Measurements from ENCODE around the gene GAA. TPM values are rescaled to one million over a fixed set of nuclear protein-coding genes. Genes with fewer than 3 reads are reported as not detected.

Gene GAA
- total RNA-seq, 2 donors from 2014 or later = 167 to 217 TPM

DNA sequence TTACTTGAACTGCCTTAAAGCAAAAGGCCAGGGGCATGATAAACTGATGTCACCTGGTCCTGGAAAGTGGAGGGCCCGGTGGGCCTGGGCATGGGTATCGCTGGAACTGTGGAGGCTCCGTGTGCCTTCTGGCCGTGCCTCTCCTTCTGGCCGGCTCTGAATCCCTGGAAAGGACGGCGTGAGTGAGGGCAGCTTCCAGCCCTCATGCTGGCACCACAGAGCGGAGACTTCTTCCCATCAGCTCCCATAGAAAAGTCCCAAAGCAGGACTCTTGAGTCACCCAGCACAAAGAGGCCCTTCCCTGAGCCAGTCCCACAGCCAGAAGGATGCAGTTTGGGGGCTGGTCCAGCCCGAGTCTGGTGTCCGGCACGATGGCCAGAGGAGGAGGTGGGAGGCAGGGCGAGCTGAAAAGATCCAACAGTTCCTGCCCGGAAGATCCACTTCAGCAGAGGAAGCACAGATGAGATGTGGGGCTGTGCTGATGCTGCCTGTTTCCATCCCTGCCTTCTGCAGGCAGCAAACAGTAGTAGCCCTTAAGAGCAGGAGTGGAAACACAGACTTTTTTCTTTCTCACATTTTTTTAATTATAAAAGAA, 7.8 kb downstream of the GAA start:
- H3K4me1 ChIP-seq (replicated peaks) = peaks cover 2% of the 10 kb centered on the region
- no peak for DNase-seq (ENCODE audit: low spot score)
- H3K27ac ChIP-seq = no peak overlapping the region
- no peak overlapping the region for H3K4me3 ChIP-seq
- intact Hi-C loops (cut with DNase I) = no loop called here
- TF ChIP-seq POLR2AphosphoS5 (IDR thresholded peaks at IDR 0.05) (no peak), POLR2A (IDR thresholded peaks at IDR 0.05) (no peak)
- TF ChIP-seq, protein P1, sequence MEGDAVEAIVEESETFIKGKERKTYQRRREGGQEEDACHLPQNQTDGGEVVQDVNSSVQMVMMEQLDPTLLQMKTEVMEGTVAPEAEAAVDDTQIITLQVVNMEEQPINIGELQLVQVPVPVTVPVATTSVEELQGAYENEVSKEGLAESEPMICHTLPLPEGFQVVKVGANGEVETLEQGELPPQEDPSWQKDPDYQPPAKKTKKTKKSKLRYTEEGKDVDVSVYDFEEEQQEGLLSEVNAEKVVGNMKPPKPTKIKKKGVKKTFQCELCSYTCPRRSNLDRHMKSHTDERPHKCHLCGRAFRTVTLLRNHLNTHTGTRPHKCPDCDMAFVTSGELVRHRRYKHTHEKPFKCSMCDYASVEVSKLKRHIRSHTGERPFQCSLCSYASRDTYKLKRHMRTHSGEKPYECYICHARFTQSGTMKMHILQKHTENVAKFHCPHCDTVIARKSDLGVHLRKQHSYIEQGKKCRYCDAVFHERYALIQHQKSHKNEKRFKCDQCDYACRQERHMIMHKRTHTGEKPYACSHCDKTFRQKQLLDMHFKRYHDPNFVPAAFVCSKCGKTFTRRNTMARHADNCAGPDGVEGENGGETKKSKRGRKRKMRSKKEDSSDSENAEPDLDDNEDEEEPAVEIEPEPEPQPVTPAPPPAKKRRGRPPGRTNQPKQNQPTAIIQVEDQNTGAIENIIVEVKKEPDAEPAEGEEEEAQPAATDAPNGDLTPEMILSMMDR (IDR thresholded peaks at IDR 0.05) = no peak
- H3K27me3 ChIP-seq (replicated peaks; ENCODE audit: insufficient read depth) = no peaks in the 10 kb centered on the region
- no peaks in the 10 kb centered on the region for H3K36me3 ChIP-seq
- WGBS = 75% methylated on average over 12 of the region's 13 CpGs
- no peaks in the 10 kb centered on the region for H3K9me3 ChIP-seq

DNA sequence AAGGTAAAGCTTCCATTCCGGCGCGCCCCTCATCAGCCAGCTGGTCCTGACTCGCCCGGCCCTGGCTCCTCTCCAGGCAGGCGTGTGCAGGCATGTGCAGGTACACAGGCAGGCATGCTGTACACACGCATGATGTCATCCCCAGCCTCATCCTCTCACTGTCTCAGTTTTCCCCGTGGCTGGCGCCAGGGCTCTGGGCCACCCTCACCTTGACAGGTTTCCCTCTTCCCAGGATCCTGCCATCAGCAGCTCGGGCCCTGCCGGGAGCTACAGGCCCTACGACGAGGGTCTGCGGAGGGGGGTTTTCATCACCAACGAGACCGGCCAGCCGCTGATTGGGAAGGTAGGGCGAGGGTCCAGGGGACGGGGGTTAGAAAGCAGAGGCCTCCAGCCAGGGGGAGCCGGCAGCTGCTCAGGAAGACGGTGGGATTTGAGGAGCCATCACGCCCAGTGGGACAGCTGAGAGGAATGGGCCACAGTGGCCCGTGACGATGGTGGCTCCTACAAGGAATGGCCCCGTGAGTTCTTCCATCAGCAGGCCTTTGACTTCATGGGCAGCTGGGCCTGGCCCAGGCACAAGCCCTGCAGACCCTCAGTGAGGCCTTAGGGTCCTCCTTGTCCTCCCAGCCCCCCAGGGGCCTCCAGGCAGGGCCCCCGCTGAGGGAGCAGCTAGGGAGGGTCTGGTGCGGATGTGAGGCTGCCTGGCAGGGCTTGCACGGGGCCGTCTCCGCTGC, 8.5 kb downstream of the GAA start:
- Histone ChIP-seq H3K27ac (no peak overlapping the region), H3K27me3 (replicated peaks; ENCODE audit: insufficient read depth) (no peaks in the 10 kb centered on the region), H3K4me1 (replicated peaks) (no peaks in the 10 kb centered on the region), H3K9me3 (no peaks in the 10 kb centered on the region), H3K36me3 (no peaks in the 10 kb centered on the region), H3K4me3 (no peak overlapping the region)
- no peak for TF ChIP-seq POLR2AphosphoS5 (IDR thresholded peaks at IDR 0.05)
- no peak for TF ChIP-seq POLR2A (IDR thresholded peaks at IDR 0.05)
- TF ChIP-seq, protein P1 (IDR thresholded peaks at IDR 0.05) = no peak
- DNase-seq (ENCODE audit: low spot score) = peak; percentile 42
- WGBS = 60% methylated on average over 28 of the region's 30 CpGs
- intact Hi-C loops (cut with DNase I) = no loop called here

DNA sequence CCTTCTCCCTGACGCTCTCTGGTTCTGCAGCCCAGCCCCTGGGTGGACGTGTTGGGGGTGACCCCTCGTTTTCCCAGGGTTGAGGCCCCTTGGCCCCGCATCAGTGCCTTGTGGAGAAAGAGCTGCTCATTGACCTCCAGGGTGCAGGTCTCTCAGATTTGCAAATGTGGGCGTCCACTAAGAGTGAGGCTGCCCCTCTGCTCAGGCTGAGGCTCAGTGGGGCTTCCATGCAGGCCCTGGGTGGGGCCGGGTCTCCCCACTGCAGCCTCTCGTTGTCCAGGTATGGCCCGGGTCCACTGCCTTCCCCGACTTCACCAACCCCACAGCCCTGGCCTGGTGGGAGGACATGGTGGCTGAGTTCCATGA, 9.0 kb downstream of the GAA start:
- 74% methylated on average over 8 of the region's 9 CpGs for WGBS
- TF ChIP-seq, protein P1 (IDR thresholded peaks at IDR 0.05) = no peak
- TF ChIP-seq POLR2A (IDR thresholded peaks at IDR 0.05) (no peak), POLR2AphosphoS5 (IDR thresholded peaks at IDR 0.05) (no peak)
- no peaks in the 10 kb centered on the region for H3K36me3 ChIP-seq
- intact Hi-C loops (cut with DNase I) = no loop called here
- H3K27me3 ChIP-seq (replicated peaks; ENCODE audit: insufficient read depth) = no peaks in the 10 kb centered on the region
- no peak overlapping the region for H3K4me3 ChIP-seq
- no peak overlapping the region for H3K27ac ChIP-seq
- no peaks in the 10 kb centered on the region for H3K9me3 ChIP-seq
- DNase-seq (ENCODE audit: low spot score) = no peak
- no peaks in the 10 kb centered on the region for H3K4me1 ChIP-seq (replicated peaks)

DNA sequence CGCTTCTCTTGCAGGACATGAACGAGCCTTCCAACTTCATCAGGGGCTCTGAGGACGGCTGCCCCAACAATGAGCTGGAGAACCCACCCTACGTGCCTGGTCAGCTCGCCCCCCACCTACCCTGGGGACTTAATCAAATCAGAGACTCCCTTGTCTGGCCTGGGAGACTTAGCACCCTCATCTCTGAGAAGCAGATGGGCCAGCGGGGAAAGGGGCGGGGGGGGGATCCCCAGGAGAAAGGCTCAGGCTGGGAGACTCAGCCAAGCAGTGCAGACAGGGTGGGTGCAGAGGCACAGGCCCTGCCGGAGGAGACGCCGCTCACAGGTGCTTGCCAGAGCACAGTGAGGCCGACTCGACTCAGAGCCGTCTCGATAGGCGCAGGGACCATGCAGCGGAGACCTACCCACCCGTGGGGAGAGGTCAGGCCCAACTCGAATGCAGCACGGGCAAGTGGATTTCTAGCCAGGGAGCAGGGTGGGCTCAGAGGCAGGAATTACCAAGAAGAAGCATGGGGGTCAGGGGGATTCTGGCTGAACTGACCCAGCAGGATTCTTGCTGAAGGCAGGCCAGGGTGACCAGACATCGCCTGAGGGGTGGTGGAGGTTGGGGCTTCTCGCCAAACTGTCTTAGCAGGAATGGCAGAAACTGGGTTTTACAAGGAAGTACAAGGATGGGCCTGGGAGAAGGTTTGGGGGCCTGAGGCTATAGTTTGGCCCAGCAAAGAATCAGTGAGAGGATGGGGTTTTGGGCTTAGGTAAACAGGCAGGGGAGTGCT, 9.7 kb downstream of the GAA start:
- WGBS = 89% methylated on average over 21 of the region's 21 CpGs
- intact Hi-C loops (cut with DNase I) = no loop called here
- no peak for TF ChIP-seq POLR2AphosphoS5 (IDR thresholded peaks at IDR 0.05)
- TF ChIP-seq POLR2A (IDR thresholded peaks at IDR 0.05) = no peak
- TF ChIP-seq, protein P1 (IDR thresholded peaks at IDR 0.05) = no peak
- Histone ChIP-seq H3K4me1 (replicated peaks) (no peaks in the 10 kb centered on the region), H3K9me3 (no peaks in the 10 kb centered on the region), H3K36me3 (no peaks in the 10 kb centered on the region), H3K27me3 (replicated peaks; ENCODE audit: insufficient read depth) (no peaks in the 10 kb centered on the region), H3K27ac (no peak overlapping the region), H3K4me3 (no peak overlapping the region)
- DNase-seq (ENCODE audit: low spot score) = no peak
